ENCODE data around the gene HMGXB3.

DNA sequence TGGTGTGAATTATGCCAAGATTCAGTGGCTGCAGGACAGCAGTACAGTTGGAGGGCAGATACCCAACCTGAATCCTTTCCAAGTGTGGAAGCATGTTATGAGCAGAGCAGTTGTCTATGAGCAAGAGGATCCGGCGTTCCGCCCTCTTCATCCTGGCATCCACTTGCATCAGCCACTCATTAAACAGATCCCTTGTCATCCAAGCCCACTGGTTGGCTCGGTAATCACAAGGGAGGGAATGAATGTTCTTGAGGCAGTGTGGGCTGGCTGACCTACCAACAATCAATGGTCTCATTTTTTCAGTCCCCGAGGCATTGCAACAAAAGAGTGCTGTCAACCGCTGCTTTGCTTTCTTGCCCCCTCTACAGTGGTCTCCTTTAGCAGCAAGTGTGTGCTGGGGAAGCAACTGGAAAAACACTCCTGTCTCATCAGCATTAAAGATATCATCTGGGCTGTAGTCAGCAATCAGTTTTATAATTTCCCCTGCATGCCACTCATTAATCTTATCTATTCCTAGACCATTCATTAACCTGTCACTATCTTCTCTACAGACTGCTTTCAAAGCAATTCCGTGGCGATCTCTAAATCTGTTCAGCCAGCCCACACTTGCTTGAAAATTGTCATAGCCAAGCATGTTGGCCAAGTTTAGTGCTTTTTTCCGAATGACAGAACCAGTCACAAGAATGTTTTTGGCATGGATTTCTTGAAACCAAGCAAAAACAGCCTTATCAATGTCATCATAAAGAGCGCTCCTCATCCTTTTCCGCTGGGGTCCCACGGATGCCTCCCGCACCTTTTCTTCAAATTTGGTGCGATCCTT, 4.9 kb upstream of the HMGXB3 start:
- TF ChIP-seq EP300 (IDR thresholded peaks at IDR 0.05) = no peak
- TF ChIP-seq CTCF (IDR thresholded peaks at IDR 0.05) = no peak
- TF ChIP-seq POLR2A (IDR thresholded peaks at IDR 0.05) = no peak

Data from ovary (tissue), 3 donors.